Gastrocnemius medialis (tissue), 4 donors: Measurements from ENCODE around the gene VAV1.

Experiments used
- POLR2A ChIP-seq, 2 donors: fragments of 450-650 bp; IDR thresholded peaks; one replicate each; pipeline ENCODE4 v1.6.1; 2017; ENCODE audit warnings: antibody characterized with exemption in 2 of 2, mild to moderate bottlenecking in 2 of 2, moderate library complexity in 2 of 2
- TF ChIP-seq, protein P1 (sequence below), 5 experiments: fragments of 450-650 bp in 3 of 5; fragments of 200-600 bp in 2 of 5; sonication (generic) in 2 of 5; IDR thresholded peaks in 4 of 5; conservative IDR thresholded peaks in 1 of 5; 1 replicate in 4 of 5; 2 replicates in 1 of 5; pipeline ENCODE4 v1.5.1; 2016 to 2019; ENCODE audit warnings: antibody characterized with exemption in 5 of 5, mild to moderate bottlenecking in 3 of 5, moderate library complexity in 3 of 5

DNA sequence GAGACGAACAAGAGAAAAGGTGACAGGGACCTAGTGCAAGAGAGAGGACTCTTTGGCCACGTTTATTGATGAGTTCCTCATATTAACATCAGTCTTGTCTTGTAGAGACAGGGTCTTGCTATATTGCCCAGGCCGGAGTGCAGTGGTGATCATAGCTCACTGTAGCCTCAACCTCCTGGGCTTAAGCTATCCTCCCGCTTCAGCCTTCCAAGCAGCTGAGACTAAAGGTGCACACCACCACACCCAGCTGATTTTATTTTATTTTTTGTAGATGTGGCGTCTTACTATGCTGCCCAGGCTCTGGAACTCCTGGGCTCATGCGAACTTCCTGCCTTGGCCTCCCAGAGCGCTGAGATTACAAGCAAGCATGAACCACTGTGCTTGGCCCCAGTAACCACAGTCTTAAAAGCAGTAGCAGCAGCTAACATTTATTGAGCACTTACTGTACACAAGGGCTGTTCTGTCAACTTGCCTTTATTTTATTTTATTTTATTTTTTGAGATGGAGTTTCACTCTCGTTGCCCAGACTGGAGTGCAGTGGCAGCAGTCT lies 4.2 kb upstream of the VAV1 start:
- TF ChIP-seq POLR2A (IDR thresholded peaks at IDR 0.05), result no peak
- TF ChIP-seq, protein P1, sequence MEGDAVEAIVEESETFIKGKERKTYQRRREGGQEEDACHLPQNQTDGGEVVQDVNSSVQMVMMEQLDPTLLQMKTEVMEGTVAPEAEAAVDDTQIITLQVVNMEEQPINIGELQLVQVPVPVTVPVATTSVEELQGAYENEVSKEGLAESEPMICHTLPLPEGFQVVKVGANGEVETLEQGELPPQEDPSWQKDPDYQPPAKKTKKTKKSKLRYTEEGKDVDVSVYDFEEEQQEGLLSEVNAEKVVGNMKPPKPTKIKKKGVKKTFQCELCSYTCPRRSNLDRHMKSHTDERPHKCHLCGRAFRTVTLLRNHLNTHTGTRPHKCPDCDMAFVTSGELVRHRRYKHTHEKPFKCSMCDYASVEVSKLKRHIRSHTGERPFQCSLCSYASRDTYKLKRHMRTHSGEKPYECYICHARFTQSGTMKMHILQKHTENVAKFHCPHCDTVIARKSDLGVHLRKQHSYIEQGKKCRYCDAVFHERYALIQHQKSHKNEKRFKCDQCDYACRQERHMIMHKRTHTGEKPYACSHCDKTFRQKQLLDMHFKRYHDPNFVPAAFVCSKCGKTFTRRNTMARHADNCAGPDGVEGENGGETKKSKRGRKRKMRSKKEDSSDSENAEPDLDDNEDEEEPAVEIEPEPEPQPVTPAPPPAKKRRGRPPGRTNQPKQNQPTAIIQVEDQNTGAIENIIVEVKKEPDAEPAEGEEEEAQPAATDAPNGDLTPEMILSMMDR (IDR thresholded peaks at IDR 0.05 in 4 of 5, conservative IDR thresholded peaks at IDR 0.05 in 1 of 5), result no peak
